Measurements from ENCODE around the gene B3GNT7. TPM values are rescaled to one million over a fixed set of nuclear protein-coding genes. Genes with fewer than 3 reads are reported as not detected.

The B3GNT7 gene
- polyA plus RNA-seq, 1 donor (not counting 4 experiments of a cell fraction or from before 2014, with no cell fraction given), result not detected

DNA sequence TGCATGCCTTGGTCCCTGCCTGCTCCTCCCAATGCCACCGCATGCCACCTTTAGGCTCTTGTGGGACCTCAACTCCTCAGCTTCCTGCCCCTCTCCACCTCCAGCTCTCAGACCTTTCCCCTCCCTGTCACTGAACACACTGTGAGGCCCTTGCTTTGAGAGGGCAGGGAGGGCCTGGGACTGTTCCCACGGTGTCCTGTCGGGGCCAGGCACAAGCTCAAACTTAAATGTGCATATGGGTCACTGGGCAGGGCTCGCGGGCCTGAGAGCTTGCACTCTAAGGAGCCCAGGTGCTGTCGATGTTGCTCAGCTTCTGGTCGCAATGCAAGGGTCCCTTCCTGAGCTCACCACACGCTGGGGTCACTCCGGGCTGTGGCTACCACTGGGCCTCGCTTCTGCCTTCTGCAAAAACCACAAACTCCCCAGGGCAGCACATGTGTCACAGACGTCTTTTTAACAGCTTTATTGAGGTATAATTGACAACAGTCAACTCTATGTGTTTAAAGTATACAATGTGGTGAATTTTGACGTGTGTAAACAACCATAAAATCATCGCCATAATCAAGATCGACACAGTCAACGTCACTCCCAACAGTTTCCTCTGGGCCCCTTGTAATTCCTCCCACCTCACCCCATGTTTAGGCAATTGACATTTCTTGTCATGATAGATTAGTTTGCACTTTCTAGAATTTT lies 11.9 kb upstream of the B3GNT7 start:
- no peaks in the 10 kb centered on the region for H3K36me3 ChIP-seq (ENCODE audit: control insufficient read depth in 2 of 2, extremely low read depth in 1 of 2, insufficient read depth in 2 of 2, low read length in 2 of 2)
- no peak for FAIRE-seq
- H3K27ac ChIP-seq (ENCODE audit: control insufficient read depth, insufficient read depth, low read length), result no peak overlapping the region
- DNase-seq (ENCODE audit: low read depth, low spot score), result no peak
- no peak overlapping the region for H2AFZ ChIP-seq (ENCODE audit: control insufficient read depth, low read length)
- H4K20me1 ChIP-seq (ENCODE audit: control insufficient read depth, extremely low read depth, insufficient read depth, low read length), result no peaks in the 10 kb centered on the region
- no peak overlapping the region for H3K9ac ChIP-seq (ENCODE audit: control insufficient read depth, extremely low read depth, insufficient read depth, low read length)
- H3K79me2 ChIP-seq (ENCODE audit: control insufficient read depth, insufficient read depth, low read length), result no peaks in the 10 kb centered on the region
- no peak overlapping the region for H3K4me2 ChIP-seq (ENCODE audit: control insufficient read depth, extremely low read depth, insufficient read depth, low read depth, low read length)
- H3K4me3 ChIP-seq (ENCODE audit: control insufficient read depth in 2 of 3, extremely low read depth in 1 of 3, insufficient read depth in 2 of 3, low read depth in 1 of 3, low read length in 3 of 3), result no peak overlapping the region
- no peak for TF ChIP-seq EZH2 (IDR thresholded peaks at IDR 0.05; ENCODE audit: low read length)
- TF ChIP-seq, protein P1, sequence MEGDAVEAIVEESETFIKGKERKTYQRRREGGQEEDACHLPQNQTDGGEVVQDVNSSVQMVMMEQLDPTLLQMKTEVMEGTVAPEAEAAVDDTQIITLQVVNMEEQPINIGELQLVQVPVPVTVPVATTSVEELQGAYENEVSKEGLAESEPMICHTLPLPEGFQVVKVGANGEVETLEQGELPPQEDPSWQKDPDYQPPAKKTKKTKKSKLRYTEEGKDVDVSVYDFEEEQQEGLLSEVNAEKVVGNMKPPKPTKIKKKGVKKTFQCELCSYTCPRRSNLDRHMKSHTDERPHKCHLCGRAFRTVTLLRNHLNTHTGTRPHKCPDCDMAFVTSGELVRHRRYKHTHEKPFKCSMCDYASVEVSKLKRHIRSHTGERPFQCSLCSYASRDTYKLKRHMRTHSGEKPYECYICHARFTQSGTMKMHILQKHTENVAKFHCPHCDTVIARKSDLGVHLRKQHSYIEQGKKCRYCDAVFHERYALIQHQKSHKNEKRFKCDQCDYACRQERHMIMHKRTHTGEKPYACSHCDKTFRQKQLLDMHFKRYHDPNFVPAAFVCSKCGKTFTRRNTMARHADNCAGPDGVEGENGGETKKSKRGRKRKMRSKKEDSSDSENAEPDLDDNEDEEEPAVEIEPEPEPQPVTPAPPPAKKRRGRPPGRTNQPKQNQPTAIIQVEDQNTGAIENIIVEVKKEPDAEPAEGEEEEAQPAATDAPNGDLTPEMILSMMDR (optimal IDR thresholded peaks at IDR 0.05 in 1 of 3, IDR thresholded peaks at IDR 0.05 in 1 of 3, conservative IDR thresholded peaks at IDR 0.05 in 1 of 3; ENCODE audit: extremely low read depth in 1 of 3, insufficient read depth in 2 of 3, low read length in 3 of 3), result no peak
- no peaks in the 10 kb centered on the region for H3K4me1 ChIP-seq (ENCODE audit: control insufficient read depth, extremely low read depth, insufficient read depth, low read length)
- no peaks in the 10 kb centered on the region for H3K9me1 ChIP-seq (ENCODE audit: control insufficient read depth, extremely low read depth, insufficient read depth, low read length)
- peaks cover 8% of the 10 kb centered on the region for H3K9me3 ChIP-seq (ENCODE audit: control insufficient read depth, low read depth, low read length)
- dilution Hi-C loops (cut with MboI; ENCODE audit: extremely low pct_ligation_motif_present, low sequenced_read_pairs), result no loop called here
- H3K27me3 ChIP-seq (ENCODE audit: control insufficient read depth, extremely low read depth, insufficient read depth, low read length), result no peaks in the 10 kb centered on the region

DNA sequence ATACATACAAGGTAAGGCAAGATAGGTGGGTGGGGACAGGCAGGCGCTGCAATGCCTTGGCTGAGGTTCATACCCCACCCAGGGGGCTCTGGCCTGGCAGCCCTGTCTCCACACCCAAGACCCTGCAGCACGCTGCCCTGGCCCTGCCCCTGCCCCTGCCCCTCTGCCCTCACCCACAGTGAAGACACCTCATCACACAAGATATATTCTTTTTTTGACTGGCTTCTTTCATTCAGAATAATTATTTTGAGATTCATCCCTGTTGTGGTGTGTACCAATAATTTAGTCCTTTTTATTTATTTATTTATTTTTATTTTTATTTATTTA lies 11.4 kb upstream of the B3GNT7 start:
- Histone ChIP-seq H3K4me2 (ENCODE audit: control insufficient read depth, extremely low read depth, insufficient read depth, low read depth, low read length) (no peak overlapping the region), H3K9ac (ENCODE audit: control insufficient read depth, extremely low read depth, insufficient read depth, low read length) (no peak overlapping the region), H3K4me3 (ENCODE audit: control insufficient read depth in 2 of 3, extremely low read depth in 1 of 3, insufficient read depth in 2 of 3, low read depth in 1 of 3, low read length in 3 of 3) (no peak overlapping the region), H3K9me3 (ENCODE audit: control insufficient read depth, low read depth, low read length) (peaks cover 8% of the 10 kb centered on the region), H4K20me1 (ENCODE audit: control insufficient read depth, extremely low read depth, insufficient read depth, low read length) (no peaks in the 10 kb centered on the region), H3K36me3 (ENCODE audit: control insufficient read depth in 2 of 2, extremely low read depth in 1 of 2, insufficient read depth in 2 of 2, low read length in 2 of 2) (no peaks in the 10 kb centered on the region), H3K27me3 (ENCODE audit: control insufficient read depth, extremely low read depth, insufficient read depth, low read length) (no peaks in the 10 kb centered on the region), H2AFZ (ENCODE audit: control insufficient read depth, low read length) (no peak overlapping the region), H3K79me2 (ENCODE audit: control insufficient read depth, insufficient read depth, low read length) (no peaks in the 10 kb centered on the region), H3K4me1 (ENCODE audit: control insufficient read depth, extremely low read depth, insufficient read depth, low read length) (no peaks in the 10 kb centered on the region), H3K27ac (ENCODE audit: control insufficient read depth, insufficient read depth, low read length) (no peak overlapping the region), H3K9me1 (ENCODE audit: control insufficient read depth, extremely low read depth, insufficient read depth, low read length) (no peaks in the 10 kb centered on the region)
- DNase-seq (ENCODE audit: low read depth, low spot score), result no peak
- dilution Hi-C loops (cut with MboI; ENCODE audit: extremely low pct_ligation_motif_present, low sequenced_read_pairs), result no loop called here
- FAIRE-seq, result no peak
- no peak for TF ChIP-seq EZH2 (IDR thresholded peaks at IDR 0.05; ENCODE audit: low read length)
- TF ChIP-seq, protein P1 (optimal IDR thresholded peaks at IDR 0.05 in 1 of 3, IDR thresholded peaks at IDR 0.05 in 1 of 3, conservative IDR thresholded peaks at IDR 0.05 in 1 of 3; ENCODE audit: extremely low read depth in 1 of 3, insufficient read depth in 2 of 3, low read length in 3 of 3), result no peak

Data from keratinocyte (primary cell).